Loucy (cell line): Measurements from ENCODE around the gene TMEM60.
A peak's percentile ranks its signal among the peaks of the same experiment; 100 is the strongest.

Experiments
- H2AFZ ChIP-seq: fragments of 200-600 bp; sonication (generic); 2 replicates; pipeline ENCODE4 v1.6.0; 2016; ENCODE audit warnings: antibody characterized with exemption, mild to moderate bottlenecking, low read length, moderate library complexity
- H3F3A ChIP-seq: fragments of 200-600 bp; 2 replicates; pipeline ENCODE4 v1.6.0; 2016; ENCODE audit warnings: antibody characterized with exemption, low read depth, mild to moderate bottlenecking
- H3K27me3 ChIP-seq: fragments of 200-600 bp; sonication (generic); 2 replicates; pipeline ENCODE4 v1.6.1; 2014; ENCODE audit warnings: low read length, mild to moderate bottlenecking; ENCODE audit not compliant: insufficient read depth, poor library complexity, severe bottlenecking
- H3K36me3 ChIP-seq: fragments of 200-600 bp; sonication (generic); 2 replicates; pipeline ENCODE4 v1.6.1; 2016; ENCODE audit warnings: low read length; ENCODE audit not compliant: insufficient read depth
- H3K4me1 ChIP-seq: fragments of 200-600 bp; sonication (generic); 2 replicates; pipeline ENCODE4 v1.5.1; 2014; ENCODE audit warnings: low read length, mild to moderate bottlenecking; ENCODE audit not compliant: insufficient read depth, poor library complexity, severe bottlenecking
- H3K4me2 ChIP-seq: fragments of 200-600 bp; sonication (generic); 2 replicates; pipeline ENCODE4 v1.6.0; 2014; ENCODE audit warnings: antibody characterized with exemption, low read length, low read depth, mild to moderate bottlenecking; ENCODE audit not compliant: poor library complexity, severe bottlenecking
- H3K4me3 ChIP-seq: fragments of 200-600 bp; sonication (generic); 2 replicates; pipeline ENCODE4 v1.5.1; 2014; ENCODE audit warnings: low read length, mild to moderate bottlenecking, mixed read lengths; ENCODE audit not compliant: poor library complexity, severe bottlenecking
- H3K79me2 ChIP-seq: fragments of 200-600 bp; sonication (generic); 2 replicates; pipeline ENCODE4 v1.6.1; 2014; ENCODE audit warnings: low read length; ENCODE audit not compliant: insufficient read depth
- H3K9ac ChIP-seq: fragments of 200-600 bp; sonication (generic); 2 replicates; pipeline ENCODE4 v1.6.0; 2014; ENCODE audit warnings: mild to moderate bottlenecking, low read depth, low read length, moderate library complexity; ENCODE audit not compliant: poor library complexity, severe bottlenecking
- H3K9me2 ChIP-seq: fragments of 200-600 bp; sonication (generic); replicated peaks from 2 replicates; pipeline ENCODE4 v1.6.1; 2016; ENCODE audit warnings: low read depth, low read length, mixed read lengths
- H3K9me3 ChIP-seq: fragments of 200-600 bp; sonication (generic); 2 replicates; pipeline ENCODE4 v1.6.1; 2014; ENCODE audit warnings: mild to moderate bottlenecking, antibody characterized with exemption, low read length, low read depth; ENCODE audit not compliant: insufficient read depth
- H4K20me1 ChIP-seq: fragments of 200-600 bp; sonication (generic); 2 replicates; pipeline ENCODE4 v1.6.0; 2014; ENCODE audit warnings: antibody characterized with exemption, low read length, mild to moderate bottlenecking; ENCODE audit not compliant: insufficient read depth, poor library complexity, severe bottlenecking
- CTCF ChIP-seq: fragments of 200-600 bp; sonication (generic); conservative IDR thresholded peaks from 2 replicates; pipeline ENCODE4 v1.5.1; 2014; ENCODE audit warnings: mild to moderate bottlenecking, antibody characterized with exemption, low read length
- EZH2phosphoT487 ChIP-seq: fragments of 200-600 bp; IDR thresholded peaks from 2 replicates; pipeline ENCODE4 v1.6.1; 2018; ENCODE audit warnings: antibody characterized with exemption, mild to moderate bottlenecking, moderate library complexity, borderline replicate concordance

TMEM60 gene

DNA sequence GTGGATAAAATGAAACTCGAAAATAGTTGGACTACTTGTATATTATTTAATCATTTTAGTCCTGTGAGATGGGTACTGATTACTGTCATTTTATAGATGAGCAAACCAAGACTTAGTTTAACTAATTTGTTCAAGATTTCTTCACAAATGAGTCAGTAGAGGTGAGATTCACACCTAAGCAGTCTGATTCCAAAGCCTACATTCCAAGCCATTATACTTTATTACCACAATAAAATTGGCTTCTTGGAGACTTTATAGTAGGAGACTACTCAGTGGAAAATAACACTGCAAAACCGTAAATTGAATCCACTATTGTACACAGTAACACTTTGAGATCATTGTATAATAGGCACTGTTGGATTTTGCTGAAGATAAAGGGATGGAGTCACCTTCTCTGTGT, 2.5 kb upstream of the TMEM60 start:
- H3K9me3 ChIP-seq, result no peaks in the 10 kb centered on the region
- peaks cover 51% of the 10 kb centered on the region for H4K20me1 ChIP-seq
- H2AFZ ChIP-seq, result no peak overlapping the region
- H3K4me1 ChIP-seq, result peaks cover 52% of the 10 kb centered on the region
- H3K27me3 ChIP-seq, result no peaks in the 10 kb centered on the region
- H3K4me2 ChIP-seq, result peak overlapping the region; percentile 75
- H3K79me2 ChIP-seq, result peaks cover 72% of the 10 kb centered on the region
- H3K9ac ChIP-seq, result no peak overlapping the region
- peak overlapping the region; percentile 92 for H3K4me3 ChIP-seq
- H3F3A ChIP-seq, result no peaks in the 10 kb centered on the region
- H3K9me2 ChIP-seq, result no peaks in the 10 kb centered on the region
- H3K36me3 ChIP-seq, result no peaks in the 10 kb centered on the region
- TF ChIP-seq EZH2phosphoT487 (no peak), CTCF (no peak)

DNA sequence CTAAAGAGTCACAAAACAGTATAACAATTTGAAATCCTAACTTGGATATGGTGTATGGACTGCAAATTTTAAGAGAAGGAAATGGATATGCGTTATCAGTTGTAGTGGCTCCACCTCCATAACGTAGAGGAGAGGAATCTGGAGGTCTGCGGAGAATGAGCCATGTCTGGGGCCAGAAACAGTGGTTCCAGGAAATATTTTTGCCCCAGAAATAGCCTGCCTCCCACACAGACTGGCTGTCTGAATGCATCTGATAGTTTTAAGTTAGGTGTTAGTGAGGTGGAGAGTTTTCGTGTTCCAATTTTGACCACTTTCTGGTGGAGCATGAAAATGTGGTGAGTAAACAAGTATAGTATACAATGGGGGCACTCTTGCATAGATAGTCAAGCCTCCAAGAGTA, 1.9 kb upstream of the TMEM60 start:
- TF ChIP-seq EZH2phosphoT487, result no peak
- TF ChIP-seq CTCF, result no peak
- H3K36me3 ChIP-seq, result no peaks in the 10 kb centered on the region
- no peaks in the 10 kb centered on the region for H3K9me3 ChIP-seq
- H3K4me1 ChIP-seq, result peaks cover 52% of the 10 kb centered on the region
- peak overlapping the region; percentile 75 for H3K4me2 ChIP-seq
- H3K27me3 ChIP-seq, result no peaks in the 10 kb centered on the region
- H3K9ac ChIP-seq, result peak overlapping the region; percentile 76
- H2AFZ ChIP-seq, result no peak overlapping the region
- H4K20me1 ChIP-seq, result peaks cover 51% of the 10 kb centered on the region
- H3F3A ChIP-seq, result no peaks in the 10 kb centered on the region
- peak overlapping the region; percentile 92 for H3K4me3 ChIP-seq
- H3K9me2 ChIP-seq, result no peaks in the 10 kb centered on the region
- H3K79me2 ChIP-seq, result peaks cover 71% of the 10 kb centered on the region

- peak overlapping the region; percentile 75 for H3K4me2 ChIP-seq
- peak overlapping the region; percentile 92 for H3K4me3 ChIP-seq
- peaks cover 52% of the 10 kb centered on the region for H3K4me1 ChIP-seq
- H3K9me3 ChIP-seq, result no peaks in the 10 kb centered on the region
- H3K27me3 ChIP-seq, result no peaks in the 10 kb centered on the region
- H3K79me2 ChIP-seq, result peaks cover 69% of the 10 kb centered on the region
- peak overlapping the region; percentile 76 for H3K9ac ChIP-seq
- TF ChIP-seq CTCF (no peak), EZH2phosphoT487 (no peak)
- no peaks in the 10 kb centered on the region for H3F3A ChIP-seq
- H2AFZ ChIP-seq, result peak overlapping the region; percentile 82
- no peaks in the 10 kb centered on the region for H3K36me3 ChIP-seq
- no peaks in the 10 kb centered on the region for H3K9me2 ChIP-seq
- H4K20me1 ChIP-seq, result peaks cover 51% of the 10 kb centered on the region
Observed at GRCh38 chr7:77799078-77799964, 1.1 kb upstream of the TMEM60 start.
